ENCODE results near the gene SYT6. TPM values are rescaled to one million over a fixed set of nuclear protein-coding genes. Genes with fewer than 3 reads are reported as not detected.

The SYT6 gene
- total and polyA plus RNA-seq, 4 experiments from 2014 or later, result not detected

GRCh38 chr1:114099268-114099667 is 54.4 kb downstream of the SYT6 start:
- no peaks in the 10 kb centered on the region for H3K36me3 Mint-ChIP-seq
- intact Hi-C loops (cut with micrococcal nuclease), result no loop called here
- no peaks in the 10 kb centered on the region for H3K4me1 Mint-ChIP-seq
- H3K9me3 Mint-ChIP-seq, result no peaks in the 10 kb centered on the region
- H3K4me3 Mint-ChIP-seq, result no peak overlapping the region
- DNase-seq, result no peak
- Histone ChIP-seq H3K4me1 (ENCODE audit: insufficient read depth, low read length) (no peaks in the 10 kb centered on the region), H3K9me3 (ENCODE audit: control insufficient read depth in 1 of 2, low read length in 2 of 2) (no peaks in the 10 kb centered on the region), H3K27me3 (ENCODE audit: insufficient read depth, low read length) (no peaks in the 10 kb centered on the region), H3K4me3 (ENCODE audit: low read length in 2 of 2) (no peak overlapping the region), H3K27ac (ENCODE audit: low read depth, low read length) (no peak overlapping the region), H3K36me3 (ENCODE audit: insufficient read depth, low read length) (no peaks in the 10 kb centered on the region)
- H3K27ac Mint-ChIP-seq, result no peak overlapping the region
- POLR2A ChIA-PET (ENCODE audit: partially characterized antibody), result no interaction called here
- CTCF ChIA-PET (ENCODE audit: partially characterized antibody), result no interaction called here
- H3K27me3 Mint-ChIP-seq, result peaks cover 7 to 11% of the 10 kb centered on the region in 2 donors

DNA sequence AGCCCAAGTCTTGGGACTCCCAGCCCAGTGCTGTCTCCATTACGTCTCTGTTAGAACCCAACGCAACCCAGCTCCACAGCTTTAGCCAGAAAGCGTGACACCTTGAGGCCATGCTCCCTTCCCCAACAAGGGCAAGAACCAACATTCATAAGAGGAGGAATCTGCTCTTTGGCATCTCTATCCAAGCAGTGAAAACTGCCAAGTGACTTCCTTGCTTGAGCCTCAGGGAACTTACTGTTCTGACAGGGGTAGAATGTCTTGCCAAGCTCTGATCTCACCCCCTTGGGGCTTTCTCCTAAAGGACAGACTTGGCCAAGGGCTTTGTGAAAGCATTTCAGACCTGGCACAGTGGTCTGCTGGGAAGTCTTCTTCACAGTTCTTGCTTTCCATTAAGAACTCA is 56.6 kb downstream of the SYT6 start:
- no peaks in the 10 kb centered on the region for H3K4me1 Mint-ChIP-seq
- H3K27ac Mint-ChIP-seq, result no peak overlapping the region
- H3K9me3 ChIP-seq (ENCODE audit: control insufficient read depth in 1 of 2, low read length in 2 of 2), result no peaks in the 10 kb centered on the region
- no peak overlapping the region for H3K4me3 ChIP-seq (ENCODE audit: low read length in 2 of 2)
- no peaks in the 10 kb centered on the region for H3K4me1 ChIP-seq (ENCODE audit: insufficient read depth, low read length)
- no peaks in the 10 kb centered on the region for H3K36me3 ChIP-seq (ENCODE audit: insufficient read depth, low read length)
- intact Hi-C loops (cut with micrococcal nuclease), result no loop called here
- POLR2A ChIA-PET (ENCODE audit: partially characterized antibody), result no interaction called here
- H3K36me3 Mint-ChIP-seq, result no peaks in the 10 kb centered on the region
- no peaks in the 10 kb centered on the region for H3K9me3 Mint-ChIP-seq
- H3K27ac ChIP-seq (ENCODE audit: low read depth, low read length), result no peak overlapping the region
- no peak for DNase-seq
- CTCF ChIA-PET (ENCODE audit: partially characterized antibody), result no interaction called here
- H3K4me3 Mint-ChIP-seq, result no peak overlapping the region
- H3K27me3 Mint-ChIP-seq, result peaks cover 8 to 10% of the 10 kb centered on the region in 2 donors
- H3K27me3 ChIP-seq (ENCODE audit: insufficient read depth, low read length), result no peaks in the 10 kb centered on the region

DNA sequence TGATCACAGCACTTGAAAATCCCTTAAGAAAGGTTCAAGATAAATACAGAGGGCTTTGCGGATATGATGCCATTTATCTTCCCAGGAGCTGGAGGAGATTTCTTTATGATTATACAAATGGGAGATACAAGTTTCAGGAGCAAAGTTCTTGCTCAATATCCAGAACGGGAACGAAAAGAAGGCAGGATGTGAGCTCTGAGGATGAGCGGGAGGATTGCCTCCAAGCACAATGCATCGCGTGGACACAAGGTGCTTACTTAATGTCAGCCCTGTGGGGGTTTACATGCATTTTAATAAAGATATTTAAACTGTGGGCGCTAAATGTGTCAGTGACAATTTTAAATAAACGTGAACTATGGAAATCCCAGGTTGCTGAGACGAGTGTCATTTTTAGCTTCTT is 59.0 kb downstream of the SYT6 start:
- no peaks in the 10 kb centered on the region for H3K36me3 Mint-ChIP-seq
- CTCF ChIA-PET (ENCODE audit: partially characterized antibody), result no interaction called here

DNA sequence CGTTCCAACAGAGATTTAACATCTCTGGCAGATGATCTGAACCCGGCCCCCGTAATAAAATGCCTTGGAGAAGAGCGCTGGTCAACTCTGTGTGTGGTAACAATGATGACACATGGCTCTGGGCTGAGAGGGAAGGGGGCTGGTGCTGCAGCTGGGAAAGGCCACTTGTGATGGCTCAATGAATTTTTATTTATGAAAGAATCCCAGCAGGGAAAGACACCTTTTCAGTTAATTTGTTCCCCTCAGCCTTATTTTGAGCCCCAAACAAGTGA is 59.4 kb downstream of the SYT6 start:
- Histone ChIP-seq H3K36me3 (ENCODE audit: insufficient read depth, low read length) (no peaks in the 10 kb centered on the region), H3K27ac (ENCODE audit: low read depth, low read length) (no peak overlapping the region), H3K27me3 (ENCODE audit: insufficient read depth, low read length) (no peaks in the 10 kb centered on the region), H3K4me3 (ENCODE audit: low read length in 2 of 2) (no peak overlapping the region), H3K4me1 (ENCODE audit: insufficient read depth, low read length) (no peaks in the 10 kb centered on the region), H3K9me3 (ENCODE audit: control insufficient read depth in 1 of 2, low read length in 2 of 2) (no peaks in the 10 kb centered on the region)
- ChIA-PET POLR2A (ENCODE audit: partially characterized antibody) (no interaction called here), CTCF (ENCODE audit: partially characterized antibody) (no interaction called here)
- H3K4me1 Mint-ChIP-seq, result no peaks in the 10 kb centered on the region
- no peak for DNase-seq
- peaks cover 7 to 8% of the 10 kb centered on the region in 2 donors for H3K27me3 Mint-ChIP-seq
- intact Hi-C loops (cut with micrococcal nuclease), result no loop called here
- H3K27ac Mint-ChIP-seq, result no peak overlapping the region
- no peaks in the 10 kb centered on the region for H3K9me3 Mint-ChIP-seq
- no peaks in the 10 kb centered on the region for H3K36me3 Mint-ChIP-seq
- H3K4me3 Mint-ChIP-seq, result no peak overlapping the region

More for the DNA sequence above, 59.0 kb downstream of the SYT6 start:
- POLR2A ChIA-PET (ENCODE audit: partially characterized antibody), result no interaction called here
- Mint-ChIP-seq H3K4me3 (no peak overlapping the region), H3K4me1 (no peaks in the 10 kb centered on the region), H3K27me3 (peaks cover 7 to 8% of the 10 kb centered on the region in 2 donors), H3K9me3 (no peaks in the 10 kb centered on the region), H3K27ac (peak overlapping the region in 1 of 7 donors; percentile 53)
- Histone ChIP-seq H3K4me3 (ENCODE audit: low read length in 2 of 2) (no peak overlapping the region), H3K36me3 (ENCODE audit: insufficient read depth, low read length) (no peaks in the 10 kb centered on the region), H3K4me1 (ENCODE audit: insufficient read depth, low read length) (no peaks in the 10 kb centered on the region), H3K27me3 (ENCODE audit: insufficient read depth, low read length) (no peaks in the 10 kb centered on the region), H3K27ac (ENCODE audit: low read depth, low read length) (no peak overlapping the region), H3K9me3 (ENCODE audit: control insufficient read depth in 1 of 2, low read length in 2 of 2) (no peaks in the 10 kb centered on the region)
- DNase-seq, result no peak
- intact Hi-C loops (cut with micrococcal nuclease), result no loop called here

- intact Hi-C loops (cut with micrococcal nuclease), result no loop called here
- no peak for DNase-seq
- ChIA-PET POLR2A (ENCODE audit: partially characterized antibody) (no interaction called here), CTCF (ENCODE audit: partially characterized antibody) (no interaction called here)
- Mint-ChIP-seq H3K4me3 (no peak overlapping the region), H3K27me3 (peaks cover 5 to 7% of the 10 kb centered on the region in 2 donors), H3K36me3 (no peaks in the 10 kb centered on the region), H3K4me1 (peaks cover 0 to 2% (median under 1%) of the 10 kb centered on the region in 4 donors), H3K27ac (peak overlapping the region in 1 of 7 donors; percentile 38), H3K9me3 (no peaks in the 10 kb centered on the region)
- Histone ChIP-seq H3K9me3 (ENCODE audit: control insufficient read depth in 1 of 2, low read length in 2 of 2) (no peaks in the 10 kb centered on the region), H3K4me3 (ENCODE audit: low read length in 2 of 2) (no peak overlapping the region), H3K4me1 (ENCODE audit: insufficient read depth, low read length) (no peaks in the 10 kb centered on the region), H3K27me3 (ENCODE audit: insufficient read depth, low read length) (no peaks in the 10 kb centered on the region), H3K36me3 (ENCODE audit: insufficient read depth, low read length) (no peaks in the 10 kb centered on the region), H3K27ac (ENCODE audit: low read depth, low read length) (no peak overlapping the region)
These were observed 59.9 kb downstream of the SYT6 start for GRCh38 chr1:114093624-114094362.

DNA sequence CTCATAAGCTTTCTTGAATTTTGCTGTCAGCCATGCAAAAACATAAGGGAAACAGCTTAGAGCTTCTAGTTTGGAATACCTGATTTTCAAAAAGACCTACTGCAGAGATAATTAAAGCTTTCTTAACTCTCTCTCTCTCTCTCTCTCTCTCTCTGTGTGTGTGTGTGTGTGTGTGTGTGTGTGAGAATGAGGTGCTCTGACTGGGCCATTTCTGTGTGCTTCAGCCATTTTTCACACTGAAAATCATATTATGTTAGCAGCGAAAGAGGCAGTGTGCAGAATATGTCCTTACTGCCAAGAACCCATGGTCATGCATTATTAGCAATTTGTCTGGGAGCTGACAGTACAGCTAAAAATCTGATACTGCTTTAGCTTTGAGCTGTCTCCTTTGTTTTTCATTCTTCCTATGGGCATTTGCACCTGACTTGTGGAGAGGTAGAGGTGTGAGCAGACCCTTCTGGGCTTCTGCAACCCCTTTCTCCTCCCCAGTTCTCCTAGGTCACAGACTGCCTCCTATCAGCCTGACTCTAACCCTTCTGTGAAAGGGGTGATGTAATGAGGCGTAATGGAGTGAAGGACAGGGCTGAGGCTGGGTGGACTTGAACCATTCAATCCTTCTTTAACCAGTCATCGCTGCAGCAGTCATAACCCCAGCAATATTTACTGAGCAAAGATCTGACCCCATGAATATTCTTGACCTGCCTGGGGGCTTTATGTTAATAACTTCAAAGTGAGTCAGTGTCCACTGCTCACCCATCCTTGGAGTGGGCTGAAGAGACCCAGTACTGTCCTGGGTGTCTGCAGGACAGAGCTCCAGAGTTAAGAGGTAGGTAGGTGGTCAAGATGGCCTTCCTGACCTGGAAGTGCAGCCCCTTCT is 61.2 kb downstream of the SYT6 start:
- Mint-ChIP-seq H3K27ac (no peak overlapping the region), H3K9me3 (peaks cover 0 to 2% (median 0%) of the 10 kb centered on the region in 8 donors), H3K4me3 (no peak overlapping the region), H3K36me3 (no peaks in the 10 kb centered on the region), H3K4me1 (peaks cover 0 to 2% (median under 1%) of the 10 kb centered on the region in 4 donors), H3K27me3 (peaks cover 1 to 8% of the 10 kb centered on the region in 2 donors)
- Histone ChIP-seq H3K9me3 (ENCODE audit: control insufficient read depth in 1 of 2, low read length in 2 of 2) (no peaks in the 10 kb centered on the region), H3K27ac (ENCODE audit: low read depth, low read length) (no peak overlapping the region), H3K36me3 (ENCODE audit: insufficient read depth, low read length) (no peaks in the 10 kb centered on the region), H3K27me3 (ENCODE audit: insufficient read depth, low read length) (no peaks in the 10 kb centered on the region), H3K4me3 (ENCODE audit: low read length in 2 of 2) (no peak overlapping the region), H3K4me1 (ENCODE audit: insufficient read depth, low read length) (no peaks in the 10 kb centered on the region)
- DNase-seq, result no peak
- POLR2A ChIA-PET (ENCODE audit: partially characterized antibody), result no interaction called here
- intact Hi-C loops (cut with micrococcal nuclease), result no loop called here
- CTCF ChIA-PET (ENCODE audit: partially characterized antibody), result interaction anchor here (1.2 kb wide), 1 partner anchor 17 kb away, joined by 3 read pairs; no protein-coding TSS in a partner anchor

DNA sequence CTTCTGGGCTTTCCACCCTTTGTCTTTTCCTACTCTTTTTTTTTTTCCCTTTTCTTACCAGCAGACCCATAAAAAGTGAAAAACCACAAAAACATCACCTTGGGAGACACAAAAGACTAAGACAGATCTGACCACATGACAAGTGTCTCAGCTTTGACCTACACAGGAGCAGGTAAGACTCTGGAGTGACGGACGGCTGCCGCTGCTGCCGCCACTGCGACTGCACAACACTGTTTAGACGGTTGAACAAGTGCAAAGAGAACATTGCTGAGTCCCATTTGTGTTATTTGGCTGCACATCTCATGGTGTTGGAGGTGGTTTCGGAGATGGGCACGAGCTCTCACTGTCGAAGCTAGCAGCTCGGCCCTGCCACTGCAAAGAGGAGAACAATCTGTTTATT is 62.0 kb downstream of the SYT6 start:
- H3K36me3 Mint-ChIP-seq, result no peaks in the 10 kb centered on the region
- H3K4me3 Mint-ChIP-seq, result no peak overlapping the region
- no peak overlapping the region for H3K27ac ChIP-seq (ENCODE audit: low read depth, low read length)
- H3K27me3 ChIP-seq (ENCODE audit: insufficient read depth, low read length), result no peaks in the 10 kb centered on the region
- no peaks in the 10 kb centered on the region for H3K9me3 ChIP-seq (ENCODE audit: control insufficient read depth in 1 of 2, low read length in 2 of 2)
- DNase-seq, result no peak
- no peaks in the 10 kb centered on the region for H3K4me1 ChIP-seq (ENCODE audit: insufficient read depth, low read length)
- ChIA-PET POLR2A (ENCODE audit: partially characterized antibody) (no interaction called here), CTCF (ENCODE audit: partially characterized antibody) (interaction anchor here (1.2 kb wide), 1 partner anchor 18 kb away, joined by 3 read pairs; no protein-coding TSS in a partner anchor)
- peaks cover 0 to 2% (median under 1%) of the 10 kb centered on the region in 4 donors for H3K4me1 Mint-ChIP-seq
- peaks cover 0 to 2% (median 0%) of the 10 kb centered on the region in 8 donors for H3K9me3 Mint-ChIP-seq
- no peak overlapping the region for H3K4me3 ChIP-seq (ENCODE audit: low read length in 2 of 2)
- no peaks in the 10 kb centered on the region for H3K36me3 ChIP-seq (ENCODE audit: insufficient read depth, low read length)
- H3K27ac Mint-ChIP-seq, result no peak overlapping the region
- intact Hi-C loops (cut with micrococcal nuclease), result no loop called here
- H3K27me3 Mint-ChIP-seq, result peaks cover 1 to 8% of the 10 kb centered on the region in 2 donors

Measured in CD4-positive, alpha-beta memory T cell (primary cell).